Esophagus squamous epithelium (tissue), 4 donors: ENCODE data around the gene GSDMA.

ENCODE experiments used
- POLR2A ChIP-seq, 4 donors: fragments of 450-650 bp; IDR thresholded peaks; one replicate each; pipeline ENCODE4 v1.6.1; 2017; ENCODE audit warnings: antibody characterized with exemption in 4 of 4, mild to moderate bottlenecking in 4 of 4, moderate library complexity in 3 of 4
- TF ChIP-seq, protein P1 (sequence below), 6 experiments: fragments of 450-650 bp in 4 of 6; fragments of 200-600 bp in 2 of 6; sonication (generic) in 2 of 6; IDR thresholded peaks; one replicate each; pipeline ENCODE4 v1.5.1; 2016 to 2019; ENCODE audit warnings: antibody characterized with exemption in 6 of 6, mild to moderate bottlenecking in 4 of 6, moderate library complexity in 4 of 6

DNA sequence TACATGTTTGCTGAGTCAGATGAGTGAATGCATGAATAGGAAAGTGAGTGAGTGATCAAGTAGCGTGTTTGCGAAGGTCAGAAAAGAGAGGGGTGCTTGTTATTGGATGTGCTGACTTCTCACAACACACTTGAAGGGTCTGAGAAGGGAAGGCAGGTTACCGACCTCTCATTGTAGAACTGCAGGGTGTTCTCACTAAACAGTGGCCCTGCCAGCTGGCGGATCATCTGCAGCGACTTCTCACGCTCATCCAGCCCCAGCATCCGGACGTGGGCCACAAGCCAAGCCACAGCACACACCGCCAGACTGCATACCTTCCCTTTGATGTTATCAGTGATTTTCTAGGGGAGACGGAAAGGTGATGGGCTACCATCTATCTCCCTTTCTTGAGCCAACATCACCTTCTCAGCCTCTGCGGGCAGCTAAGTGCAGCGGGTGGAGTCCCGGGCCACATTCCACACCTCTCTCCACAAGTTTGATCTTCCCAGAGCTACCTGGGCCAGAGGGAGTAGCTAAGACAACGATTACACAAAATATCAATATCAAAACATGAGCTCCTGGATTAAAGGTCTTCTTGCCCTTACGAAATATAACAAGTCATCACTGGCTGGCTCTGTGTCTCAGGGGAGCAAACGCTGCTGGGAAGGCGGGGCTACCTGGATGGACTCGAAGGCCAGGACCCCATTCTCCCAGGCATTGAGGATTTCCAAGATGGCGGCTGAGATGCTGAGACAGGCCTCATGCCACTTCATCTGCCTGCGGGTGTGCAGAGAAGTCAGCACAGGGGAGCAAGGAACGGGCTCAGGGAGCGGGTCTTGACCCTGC, 63.4 kb downstream of the GSDMA start:
- TF ChIP-seq, protein P1, sequence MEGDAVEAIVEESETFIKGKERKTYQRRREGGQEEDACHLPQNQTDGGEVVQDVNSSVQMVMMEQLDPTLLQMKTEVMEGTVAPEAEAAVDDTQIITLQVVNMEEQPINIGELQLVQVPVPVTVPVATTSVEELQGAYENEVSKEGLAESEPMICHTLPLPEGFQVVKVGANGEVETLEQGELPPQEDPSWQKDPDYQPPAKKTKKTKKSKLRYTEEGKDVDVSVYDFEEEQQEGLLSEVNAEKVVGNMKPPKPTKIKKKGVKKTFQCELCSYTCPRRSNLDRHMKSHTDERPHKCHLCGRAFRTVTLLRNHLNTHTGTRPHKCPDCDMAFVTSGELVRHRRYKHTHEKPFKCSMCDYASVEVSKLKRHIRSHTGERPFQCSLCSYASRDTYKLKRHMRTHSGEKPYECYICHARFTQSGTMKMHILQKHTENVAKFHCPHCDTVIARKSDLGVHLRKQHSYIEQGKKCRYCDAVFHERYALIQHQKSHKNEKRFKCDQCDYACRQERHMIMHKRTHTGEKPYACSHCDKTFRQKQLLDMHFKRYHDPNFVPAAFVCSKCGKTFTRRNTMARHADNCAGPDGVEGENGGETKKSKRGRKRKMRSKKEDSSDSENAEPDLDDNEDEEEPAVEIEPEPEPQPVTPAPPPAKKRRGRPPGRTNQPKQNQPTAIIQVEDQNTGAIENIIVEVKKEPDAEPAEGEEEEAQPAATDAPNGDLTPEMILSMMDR (IDR thresholded peaks at IDR 0.05) = no peak
- TF ChIP-seq POLR2A (IDR thresholded peaks at IDR 0.05) = no peak
